Measurements from ENCODE around the gene SMARCA1. TPM values are rescaled to one million over a fixed set of nuclear protein-coding genes. Genes with fewer than 3 reads are reported as not detected.

The SMARCA1 gene
- total RNA-seq, 1 donor from 2014 or later = 26.8 TPM

GRCh38 chrX:129510331-129510730 lies 13.0 kb downstream of the SMARCA1 start:
- intact Hi-C loops (cut with DNase I) = no loop called here
- TF ChIP-seq POLR2A (IDR thresholded peaks at IDR 0.05) = no peak
- no peak for TF ChIP-seq CTCF (IDR thresholded peaks at IDR 0.05)
- no peak for TF ChIP-seq POLR2AphosphoS5 (IDR thresholded peaks at IDR 0.05; ENCODE audit: insufficient read depth in 1 of 2, low read depth in 1 of 2)
- Histone ChIP-seq H3K4me3 (no peak overlapping the region), H3K4me1 (no peaks in the 10 kb centered on the region), H3K36me3 (peaks cover 0 to 5% of the 10 kb centered on the region in 2 donors), H3K27me3 (no peaks in the 10 kb centered on the region), H3K9me3 (no peaks in the 10 kb centered on the region), H3K27ac (no peak overlapping the region)
- DNase-seq (ENCODE audit: extremely low spot score in 2 of 2) = no peak

DNA sequence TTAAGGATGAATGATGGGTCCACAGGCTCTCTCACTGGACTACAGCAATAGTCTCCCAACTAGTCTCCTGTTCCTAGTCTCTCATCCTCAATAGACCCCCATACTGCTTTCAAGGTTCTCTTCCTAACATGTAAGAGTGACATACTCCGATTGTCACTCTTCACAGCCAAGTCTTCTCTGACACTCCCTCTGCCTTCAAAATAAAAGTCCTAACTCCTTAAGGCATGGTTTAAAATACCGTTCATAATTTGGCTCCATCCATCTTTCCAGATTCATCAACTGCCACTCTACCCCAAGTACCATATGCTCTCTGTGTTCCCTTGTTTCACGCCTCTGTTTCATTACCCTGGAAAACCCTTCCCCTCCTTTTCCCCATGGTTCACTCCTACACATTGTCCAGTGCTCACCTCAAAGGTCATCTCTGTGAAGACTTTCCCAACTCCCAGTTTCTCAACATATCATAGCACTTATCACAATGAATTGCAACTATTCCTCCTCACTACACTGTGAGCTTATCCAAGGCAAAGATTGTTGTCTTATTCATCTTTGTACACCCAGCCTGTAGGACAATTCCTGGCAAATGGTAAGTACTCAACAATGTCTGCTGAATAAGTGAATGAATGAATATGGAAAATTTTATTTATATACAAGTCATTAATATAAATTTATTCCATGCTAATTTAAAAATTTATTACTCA lies 26.0 kb downstream of the SMARCA1 start:
- TF ChIP-seq POLR2AphosphoS5 (IDR thresholded peaks at IDR 0.05; ENCODE audit: insufficient read depth in 1 of 2, low read depth in 1 of 2) (no peak), POLR2A (IDR thresholded peaks at IDR 0.05) (no peak), CTCF (IDR thresholded peaks at IDR 0.05) (no peak)
- no peak overlapping the region for H3K27ac ChIP-seq
- H3K27me3 ChIP-seq = no peaks in the 10 kb centered on the region
- H3K4me3 ChIP-seq = no peak overlapping the region
- no peaks in the 10 kb centered on the region for H3K4me1 ChIP-seq
- H3K9me3 ChIP-seq = no peaks in the 10 kb centered on the region
- peaks cover 0 to 5% of the 10 kb centered on the region in 2 donors for H3K36me3 ChIP-seq
- no peak for DNase-seq (ENCODE audit: extremely low spot score in 2 of 2)
- intact Hi-C loops (cut with DNase I) = no loop called here

DNA sequence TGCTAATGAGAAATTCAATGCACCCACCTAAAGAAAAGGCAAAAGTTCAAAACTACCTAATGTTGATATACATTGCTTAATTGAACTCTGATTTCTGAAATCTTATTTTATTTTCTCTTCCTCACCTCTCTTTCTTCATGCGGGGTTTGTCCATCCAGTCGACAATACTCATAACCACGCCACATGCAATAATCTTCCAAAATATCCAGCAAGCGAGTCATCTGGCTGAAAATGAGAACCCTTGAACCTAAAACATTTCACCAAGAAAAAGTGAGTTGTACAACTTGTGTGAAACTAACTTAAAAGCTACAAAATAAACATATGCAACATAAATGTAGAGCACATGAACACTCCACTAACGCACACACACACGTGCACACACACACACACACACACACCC lies 26.7 kb downstream of the SMARCA1 start:
- TF ChIP-seq POLR2AphosphoS5 (IDR thresholded peaks at IDR 0.05; ENCODE audit: insufficient read depth in 1 of 2, low read depth in 1 of 2) (no peak), CTCF (IDR thresholded peaks at IDR 0.05) (no peak), POLR2A (IDR thresholded peaks at IDR 0.05) (no peak)
- no peak for DNase-seq (ENCODE audit: extremely low spot score in 2 of 2)
- Histone ChIP-seq H3K27ac (no peak overlapping the region), H3K9me3 (no peaks in the 10 kb centered on the region), H3K27me3 (no peaks in the 10 kb centered on the region), H3K36me3 (peaks cover 0 to 3% of the 10 kb centered on the region in 2 donors), H3K4me1 (no peaks in the 10 kb centered on the region), H3K4me3 (no peak overlapping the region)
- intact Hi-C loops (cut with DNase I) = no loop called here

DNA sequence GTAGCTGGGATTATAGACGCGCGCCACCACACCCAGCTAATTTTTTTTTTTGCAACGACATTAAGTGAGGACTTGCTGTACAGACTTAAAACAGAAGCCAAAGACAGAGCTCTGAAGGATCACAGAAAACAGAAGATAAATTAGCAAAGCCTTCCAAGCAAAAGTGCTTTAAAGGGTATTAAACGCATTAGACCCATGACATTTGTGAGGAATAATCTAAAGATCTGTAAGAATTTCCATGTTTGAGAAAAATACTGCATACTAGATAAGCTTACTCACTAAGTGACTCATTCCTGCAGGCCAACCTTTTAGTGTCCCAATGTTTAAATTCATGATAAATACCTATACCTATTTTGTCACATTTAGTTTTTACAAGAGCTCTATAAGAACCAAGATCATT lies 27.4 kb downstream of the SMARCA1 start:
- H3K9me3 ChIP-seq = no peaks in the 10 kb centered on the region
- no peaks in the 10 kb centered on the region for H3K36me3 ChIP-seq
- no peaks in the 10 kb centered on the region for H3K4me1 ChIP-seq
- H3K4me3 ChIP-seq = no peak overlapping the region
- intact Hi-C loops (cut with DNase I) = no loop called here
- H3K27me3 ChIP-seq = no peaks in the 10 kb centered on the region
- TF ChIP-seq POLR2AphosphoS5 (IDR thresholded peaks at IDR 0.05; ENCODE audit: insufficient read depth in 1 of 2, low read depth in 1 of 2) (no peak), CTCF (IDR thresholded peaks at IDR 0.05) (no peak), POLR2A (IDR thresholded peaks at IDR 0.05) (no peak)
- no peak overlapping the region for H3K27ac ChIP-seq
- DNase-seq (ENCODE audit: extremely low spot score in 2 of 2) = no peak

DNA sequence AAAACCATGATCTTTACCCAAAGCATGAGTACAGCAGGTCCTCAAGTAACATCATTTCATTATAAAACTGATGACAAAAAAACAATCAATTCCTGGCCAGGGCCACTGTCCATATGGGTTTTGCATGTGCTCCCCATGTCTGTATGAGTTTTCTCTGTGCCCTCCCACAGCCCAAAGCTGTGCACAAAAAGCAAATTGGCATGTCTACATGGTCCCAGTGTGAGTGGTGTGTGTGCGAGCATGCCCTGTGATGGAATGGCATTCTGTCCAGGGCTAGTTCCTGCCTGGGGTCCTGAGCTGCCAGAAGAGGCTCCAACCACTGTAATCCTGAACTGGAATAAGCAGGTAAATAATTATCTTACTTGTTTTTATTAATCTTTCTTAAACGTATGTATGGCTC lies 28.4 kb downstream of the SMARCA1 start:
- no peaks in the 10 kb centered on the region for H3K27me3 ChIP-seq
- intact Hi-C loops (cut with DNase I) = no loop called here
- H3K27ac ChIP-seq = no peak overlapping the region
- H3K36me3 ChIP-seq = no peaks in the 10 kb centered on the region
- TF ChIP-seq POLR2A (IDR thresholded peaks at IDR 0.05) = no peak
- TF ChIP-seq CTCF (IDR thresholded peaks at IDR 0.05) = no peak
- no peak for TF ChIP-seq POLR2AphosphoS5 (IDR thresholded peaks at IDR 0.05; ENCODE audit: insufficient read depth in 1 of 2, low read depth in 1 of 2)
- no peaks in the 10 kb centered on the region for H3K9me3 ChIP-seq
- H3K4me1 ChIP-seq = no peaks in the 10 kb centered on the region
- no peak overlapping the region for H3K4me3 ChIP-seq
- DNase-seq (ENCODE audit: extremely low spot score in 2 of 2) = no peak

Data from vagina (tissue), 2 donors.